ENCODE results near the gene B3GNT8. TPM values are rescaled to one million over a fixed set of nuclear protein-coding genes. Genes with fewer than 3 reads are reported as not detected.

B3GNT8 gene
- total and polyA plus RNA-seq, 2 of the 4 experiments (the other 2 are of a cell fraction), result 0.36 TPM

- no peak overlapping the region for H4K91ac ChIP-seq (ENCODE audit: insufficient read depth, low read depth, low read length)
- H2BK5ac ChIP-seq (ENCODE audit: low read depth, low read length, poor library complexity, severe bottlenecking), result no peak overlapping the region
- no peak overlapping the region for H2AK9ac ChIP-seq (replicated peaks; ENCODE audit: low read depth, low read length, poor library complexity)
- peaks cover 3% of the 10 kb centered on the region for H3K27me3 ChIP-seq (ENCODE audit: control insufficient read depth, insufficient read depth, low read length)
- no peak overlapping the region for H3K56ac ChIP-seq (ENCODE audit: extremely low read depth, insufficient read depth, low read length)
- no peak overlapping the region for H3K14ac ChIP-seq (replicated peaks; ENCODE audit: low read depth, low read length)
- H2BK120ac ChIP-seq (ENCODE audit: low read depth, low read length), result no peak overlapping the region
- peaks cover under 1% of the 10 kb centered on the region in 2 experiments; a peak in 2 of 4 replicates for H3K79me1 ChIP-seq (ENCODE audit: low read depth in 1 of 2, low read length in 2 of 2)
- no peak overlapping the region for H3K27ac ChIP-seq (ENCODE audit: insufficient read depth, low read length)
- H3K9ac ChIP-seq (ENCODE audit: low read depth, low read length), result no peak overlapping the region
- H3K18ac ChIP-seq (ENCODE audit: low read depth, low read length), result no peak overlapping the region
- TF ChIP-seq USF2 (IDR thresholded peaks at IDR 0.05; ENCODE audit: low read depth, low read length) (no peak), RAD21 (IDR thresholded peaks at IDR 0.05; ENCODE audit: low read length) (no peak), CHD1 (IDR thresholded peaks at IDR 0.05; ENCODE audit: low read depth, low read length) (no peak), CEBPB (IDR thresholded peaks at IDR 0.05; ENCODE audit: low read depth, low read length) (no peak), BHLHE40 (IDR thresholded peaks at IDR 0.05; ENCODE audit: low read depth, low read length) (no peak), MXI1 (IDR thresholded peaks at IDR 0.05; ENCODE audit: borderline replicate concordance, low read depth, low read length) (no peak), MAZ (IDR thresholded peaks at IDR 0.05; ENCODE audit: borderline replicate concordance, low read depth, low read length) (no peak), ELK1 (IDR thresholded peaks at IDR 0.05; ENCODE audit: borderline replicate concordance, low read depth, low read length) (no peak), RFX5 (IDR thresholded peaks at IDR 0.05; ENCODE audit: low read depth, low read length) (no peak), CTCF (conservative IDR thresholded peaks at IDR 0.05; ENCODE audit: low read depth, low read length) (no peak), RCOR1 (IDR thresholded peaks at IDR 0.05; ENCODE audit: insufficient replicate concordance, low read length) (no peak), FOS (IDR thresholded peaks at IDR 0.05; ENCODE audit: low read depth, low read length) (no peak), POLR2A (IDR thresholded peaks at IDR 0.05; ENCODE audit: low read depth, low read length) (no peak), MAFK (IDR thresholded peaks at IDR 0.05; ENCODE audit: low read depth, low read length) (no peak)
- BruUV-seq (replicated peaks), result no TSS peak
- no peaks in the 10 kb centered on the region for H3K9me3 ChIP-seq (ENCODE audit: control insufficient read depth, insufficient read depth, low read length)
- H4K5ac ChIP-seq (ENCODE audit: low read depth, low read length), result no peak overlapping the region
- no peak overlapping the region for H2BK20ac ChIP-seq (ENCODE audit: low read depth, low read length)
- no peak overlapping the region for H2AFZ ChIP-seq (replicated peaks; ENCODE audit: low read length, poor library complexity)
- DNase-seq (no peak), ATAC-seq (ENCODE audit: low read depth) (no peak)
- POLR2A ChIA-PET (ENCODE audit: unreplicated experiment), result no interaction called here
- H4K20me1 ChIP-seq (ENCODE audit: insufficient read depth, low read length), result no peaks in the 10 kb centered on the region
- H3K4ac ChIP-seq (ENCODE audit: low read depth, low read length), result no peak overlapping the region
- intact Hi-C loops (cut with micrococcal nuclease), result no loop called here
- no peak overlapping the region for H2BK15ac ChIP-seq (ENCODE audit: low read depth, low read length)
- no peaks in the 10 kb centered on the region for H3K36me3 ChIP-seq (ENCODE audit: control insufficient read depth, insufficient read depth, low read length)
- 51% methylated on average over 2 of the region's 6 CpGs; no CpG with 5 or more reads in 1 of the 2 experiments for WGBS, 2 experiments (ENCODE audit: extremely low coverage in 2 of 2, insufficient read length in 1 of 2)
- no peaks in the 10 kb centered on the region for H3K9me1 ChIP-seq (ENCODE audit: insufficient read depth, low read length)
- H2AK5ac ChIP-seq (ENCODE audit: low read depth, low read length), result no peak overlapping the region
- in situ Hi-C loops (cut with MboI; ENCODE audit: low sequenced_read_pairs), result loop anchor here (5.0 kb wide), 1 partner anchor 128 kb away; no protein-coding TSS in a partner anchor
- CTCF ChIA-PET, result no interaction called here
- no peak overlapping the region for H3K4me3 ChIP-seq (ENCODE audit: insufficient read depth, low read depth, low read length)
- H3K4me1 ChIP-seq (ENCODE audit: control insufficient read depth, insufficient read depth, low read length), result no peaks in the 10 kb centered on the region; the same call in 1 of the 2 replicates
- H3K4me2 ChIP-seq (ENCODE audit: low read depth, low read length), result no peak overlapping the region
- dilution Hi-C loops (cut with HindIII; ENCODE audit: low sequenced_read_pairs, unreplicated experiment), result no loop called here
- no peak overlapping the region for H4K8ac ChIP-seq (ENCODE audit: low read depth in 2 of 2, low read length in 2 of 2)
- H3K23ac ChIP-seq (ENCODE audit: low read depth, low read length), result no peak overlapping the region
These were observed 16.8 kb upstream of the B3GNT8 start for GRCh38 chr19:41443813-41444455.
